ENCODE measurements around the gene UBXN6. TPM values are rescaled to one million over a fixed set of nuclear protein-coding genes. Genes with fewer than 3 reads are reported as not detected.

UBXN6 gene
- total and polyA plus RNA-seq, 12 donors, result 90.6 to 131 (median 106) TPM

- Histone ChIP-seq H3K27me3 (no peaks in the 10 kb centered on the region), H3K4me1 (peaks cover 5 to 19% (median 12%) of the 10 kb centered on the region in 9 donors), H3K4me3 (no peak overlapping the region), H3K27ac (no peak overlapping the region), H3K36me3 (peaks cover 0 to 29% (median 7%) of the 10 kb centered on the region in 9 donors), H3K9me3 (no peaks in the 10 kb centered on the region)
- no peak for TF ChIP-seq CTCF (IDR thresholded peaks at IDR 0.05)
- ATAC-seq (no peak), DNase-seq (no peak)
- intact Hi-C loops (cut with DNase I), result no loop called here
- 95 to 97% methylated on average over 7 of the region's 7 CpGs for WGBS, 2 donors
Measured at GRCh38 chr19:4406626-4407025, 51.0 kb downstream of the UBXN6 start.

DNA sequence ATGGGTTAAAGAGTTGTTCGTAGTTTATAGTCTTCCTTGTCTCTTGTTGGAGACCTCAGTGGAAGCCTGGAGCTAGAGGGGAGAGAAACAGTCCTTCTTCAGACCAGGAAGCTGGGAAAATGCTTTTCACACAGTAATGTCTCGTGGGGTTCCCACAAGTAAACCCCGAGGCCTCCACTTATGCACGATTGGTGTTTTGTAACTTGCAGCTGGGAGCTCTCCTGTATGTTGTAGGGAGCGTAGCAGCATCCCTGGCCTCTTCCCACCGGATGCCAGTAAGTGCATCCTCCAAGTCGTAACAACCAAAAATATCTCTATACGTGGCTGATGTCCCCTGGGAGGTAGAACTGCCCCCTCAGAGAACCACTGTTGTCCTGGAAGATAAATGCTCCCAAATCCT lies 51.6 kb downstream of the UBXN6 start:
- intact Hi-C loops (cut with DNase I), result no loop called here
- DNase-seq (no peak), ATAC-seq (no peak)
- 72 to 84% methylated on average over 8 of the region's 8 CpGs for WGBS, 2 donors
- H3K9me3 ChIP-seq, result no peaks in the 10 kb centered on the region
- no peaks in the 10 kb centered on the region for H3K27me3 ChIP-seq
- no peak overlapping the region for H3K27ac ChIP-seq
- no peak for TF ChIP-seq CTCF (IDR thresholded peaks at IDR 0.05)
- H3K4me1 ChIP-seq, result peaks cover 5 to 26% (median 19%) of the 10 kb centered on the region in 9 donors
- H3K36me3 ChIP-seq, result peaks cover 0 to 24% (median 6%) of the 10 kb centered on the region in 9 donors
- no peak overlapping the region for H3K4me3 ChIP-seq

GRCh38 chr19:4403005-4403761 lies 54.4 kb downstream of the UBXN6 start:
- no peak for TF ChIP-seq CTCF (IDR thresholded peaks at IDR 0.05)
- peaks cover 12 to 43% (median 38%) of the 10 kb centered on the region in 9 donors for H3K4me1 ChIP-seq
- WGBS, 2 donors, result 11 to 12% methylated on average over 32 of the region's 32 CpGs
- ATAC-seq, result no peak
- peaks cover 0 to 5% (median 0%) of the 10 kb centered on the region in 9 donors for H3K36me3 ChIP-seq
- no peaks in the 10 kb centered on the region for H3K27me3 ChIP-seq
- no peak for DNase-seq
- peak overlapping the region in 7 of 10 donors; percentile 29 to 92 (median 83) for H3K27ac ChIP-seq
- peak overlapping the region; percentile 71 to 92 (median 79) for H3K4me3 ChIP-seq
- no peaks in the 10 kb centered on the region for H3K9me3 ChIP-seq
- intact Hi-C loops (cut with DNase I), result loop anchor here in 3 of 10 donors (5.0 kb wide), 5 partner anchors 54 to 156 kb away; partner anchors contain the start of genes UBXN6 (in 2 of the 3), YJU2 (in 2 of the 3) and MPND (in 1 of the 3)

GRCh38 chr19:4402171-4403004 lies 55.2 kb downstream of the UBXN6 start, which contains the start of gene CHAF1A:
Gene CHAF1A (plus strand): TSS chr19:4402640. CDS start chr19:4402763, 123 bp downstream.
- Histone ChIP-seq H3K4me3 (peak within 1 kb of the TSS; percentile 71 to 92 (median 79)), H3K27me3 (no peaks in the 10 kb centered on the region), H3K27ac (peak within 1 kb of the TSS; percentile 39 to 92 (median 87)), H3K36me3 (peaks cover 0 to 12% (median 0%) of the 10 kb centered on the region in 9 donors), H3K9me3 (no peaks in the 10 kb centered on the region), H3K4me1 (peaks cover 15 to 51% (median 46%) of the 10 kb centered on the region in 9 donors)
- peak; percentile 95 to 98 (median 97) for ATAC-seq
- 0 to 1% methylated on average over 66 to 84 of the region's 84 CpGs for WGBS, 2 donors
- intact Hi-C loops (cut with DNase I), result loop anchor here in 3 of 10 donors (5.0 kb wide), 5 partner anchors 55 to 155 kb away; partner anchors contain the start of genes UBXN6 (in 2 of the 3), YJU2 (in 2 of the 3) and MPND (in 1 of the 3)
- peak; percentile 99 to 100 for DNase-seq
- no peak for TF ChIP-seq CTCF (IDR thresholded peaks at IDR 0.05)

Measured in heart right ventricle (tissue), 16 donors.